ENCODE data around the gene ARRB2.
"Not testable (repeated sequence)": the region's sequence is repeated elsewhere in the genome, so short reads cannot be mapped to it uniquely, and the experiment has no call there.

ARRB2 gene

GRCh38 chr17:4712526-4712925, 2.1 kb downstream of the ARRB2 start:
- DNase-seq (ENCODE audit: insufficient read length, low spot score) (no peak), FAIRE-seq (no peak)
- TF ChIP-seq, protein P1, sequence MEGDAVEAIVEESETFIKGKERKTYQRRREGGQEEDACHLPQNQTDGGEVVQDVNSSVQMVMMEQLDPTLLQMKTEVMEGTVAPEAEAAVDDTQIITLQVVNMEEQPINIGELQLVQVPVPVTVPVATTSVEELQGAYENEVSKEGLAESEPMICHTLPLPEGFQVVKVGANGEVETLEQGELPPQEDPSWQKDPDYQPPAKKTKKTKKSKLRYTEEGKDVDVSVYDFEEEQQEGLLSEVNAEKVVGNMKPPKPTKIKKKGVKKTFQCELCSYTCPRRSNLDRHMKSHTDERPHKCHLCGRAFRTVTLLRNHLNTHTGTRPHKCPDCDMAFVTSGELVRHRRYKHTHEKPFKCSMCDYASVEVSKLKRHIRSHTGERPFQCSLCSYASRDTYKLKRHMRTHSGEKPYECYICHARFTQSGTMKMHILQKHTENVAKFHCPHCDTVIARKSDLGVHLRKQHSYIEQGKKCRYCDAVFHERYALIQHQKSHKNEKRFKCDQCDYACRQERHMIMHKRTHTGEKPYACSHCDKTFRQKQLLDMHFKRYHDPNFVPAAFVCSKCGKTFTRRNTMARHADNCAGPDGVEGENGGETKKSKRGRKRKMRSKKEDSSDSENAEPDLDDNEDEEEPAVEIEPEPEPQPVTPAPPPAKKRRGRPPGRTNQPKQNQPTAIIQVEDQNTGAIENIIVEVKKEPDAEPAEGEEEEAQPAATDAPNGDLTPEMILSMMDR (IDR thresholded peaks at IDR 0.05; ENCODE audit: insufficient read depth, missing control alignments), result no peak

GRCh38 chr17:4714340-4715062, 4.1 kb downstream of the ARRB2 start:
- FAIRE-seq; DNase-seq (ENCODE audit: insufficient read length, low spot score): not testable (repeated sequence)

DNA sequence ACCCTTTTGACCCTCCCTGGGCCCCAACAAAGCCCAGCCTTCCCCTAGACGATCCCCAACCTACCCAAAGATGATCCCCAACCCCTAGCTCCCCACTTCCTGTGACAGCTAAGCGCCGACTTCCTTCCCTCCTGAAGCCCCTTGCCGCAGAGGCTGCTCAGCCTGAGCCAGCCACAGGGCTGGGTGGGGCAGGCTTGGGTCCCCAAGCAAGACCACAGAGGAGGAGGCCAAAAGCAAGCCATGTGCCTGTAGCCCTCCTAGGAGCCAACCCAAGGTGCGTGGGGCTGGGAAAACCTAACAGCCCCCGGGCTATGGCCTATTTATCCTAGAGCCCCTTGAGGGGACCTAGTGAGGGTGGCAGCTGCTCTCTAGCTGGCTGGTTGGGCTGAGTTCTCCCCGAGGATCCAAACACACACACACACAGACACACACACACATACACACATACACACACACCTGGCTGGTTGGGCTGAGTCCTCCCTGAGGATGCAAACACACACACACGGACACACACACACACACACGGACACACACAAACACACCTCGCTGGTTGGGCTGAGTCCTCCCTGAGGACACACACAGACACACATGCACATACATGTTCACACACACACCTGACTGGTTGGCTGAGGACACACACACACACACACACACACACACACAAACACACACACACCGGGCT, 4.8 kb downstream of the ARRB2 start:
- FAIRE-seq (no peak), DNase-seq (ENCODE audit: insufficient read length, low spot score) (no peak)
- TF ChIP-seq, protein P1 (IDR thresholded peaks at IDR 0.05; ENCODE audit: insufficient read depth, missing control alignments), result no peak

DNA sequence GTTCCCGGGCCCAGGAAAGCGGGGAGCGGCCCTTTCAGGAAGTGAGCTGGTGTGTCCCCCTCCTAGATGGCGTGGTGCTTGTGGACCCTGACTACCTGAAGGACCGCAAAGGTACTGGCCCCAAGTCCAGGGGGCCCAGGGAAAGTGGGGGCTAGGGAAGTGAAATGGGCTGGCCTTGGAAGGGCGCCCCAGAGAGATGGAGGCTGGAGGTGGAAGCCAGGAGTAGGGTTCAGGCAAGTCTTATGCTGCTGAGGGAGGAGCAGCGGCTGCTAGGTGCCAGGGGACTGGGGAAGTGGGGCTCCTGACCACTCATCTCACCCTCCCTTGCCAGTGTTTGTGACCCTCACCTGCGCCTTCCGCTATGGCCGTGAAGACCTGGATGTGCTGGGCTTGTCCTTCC, 5.6 kb downstream of the ARRB2 start:
- FAIRE-seq, result no peak
- TF ChIP-seq, protein P1 (IDR thresholded peaks at IDR 0.05; ENCODE audit: insufficient read depth, missing control alignments), result no peak
- DNase-seq (ENCODE audit: insufficient read length, low spot score), result no peak

- TF ChIP-seq, protein P1 (IDR thresholded peaks at IDR 0.05; ENCODE audit: insufficient read depth, missing control alignments), result no peak
- DNase-seq (ENCODE audit: insufficient read length, low spot score), result no peak
- no peak for FAIRE-seq
These were observed 7.4 kb downstream of the ARRB2 start for GRCh38 chr17:4717791-4718190.

GRCh38 chr17:4718276-4718675, 7.8 kb downstream of the ARRB2 start:
- DNase-seq (ENCODE audit: insufficient read length, low spot score) (no peak), FAIRE-seq (no peak)
- TF ChIP-seq, protein P1 (IDR thresholded peaks at IDR 0.05; ENCODE audit: insufficient read depth, missing control alignments), result no peak

- FAIRE-seq, result no peak
- TF ChIP-seq, protein P1 (IDR thresholded peaks at IDR 0.05; ENCODE audit: insufficient read depth, missing control alignments), result no peak
- no peak for DNase-seq (ENCODE audit: insufficient read length, low spot score)
These were observed 8.7 kb downstream of the ARRB2 start for GRCh38 chr17:4719146-4719545.
